HepG2 (cell line): Measurements from ENCODE around the gene ANKAR. TPM values are rescaled to one million over a fixed set of nuclear protein-coding genes. Genes with fewer than 3 reads are reported as not detected.

Source experiments
- polyA plus RNA-seq, 8 experiments: library from polyadenylated mRNA; depleted of rRNA in 3 of 8; stranded (reverse) in 7 of 8; unstranded in 1 of 8; fragments of >200 nt; fragmentation: Illumina TruSeq in 4 of 8; extraction: Trizol in 4 of 8; gene quantifications; 2 replicates each; pipeline versions ENCODE4 v1.2.1 to v1.2.3, GENCODE V29; 2011 to 2016; ENCODE audit warnings: low read depth in 4 of 8, missing spikeins in 1 of 8, mixed read lengths in 1 of 8; ENCODE audit not compliant: insufficient read depth in 1 of 8
- total RNA-seq, 5 experiments: library from RNA; depleted of rRNA; stranded (reverse); fragments of >200 nt; fragmentation: Illumina TruSeq; extraction: Trizol; gene quantifications; 2 replicates each; pipeline ENCODE4 v1.2.3, GENCODE V29; 2016; ENCODE audit warnings: low read depth in 1 of 5

Gene ANKAR
- total and polyA plus RNA-seq, 2 of the 13 experiments (the other 11 are each of a cell fraction or from before 2014, with no cell fraction given): 3.6 to 5.0 TPM

Other genes starting within 250 kb of the ANKAR start
- 74.1 and 106 TPM in 2 replicates for gene WDR75, start 233.2 kb upstream of the ANKAR start, total RNA-seq (2016; rRNA removed; fragmentation: Illumina TruSeq; extraction: Trizol)
- gene WDR75, start 233.2 kb upstream of the ANKAR start, polyA plus RNA-seq (2011; rRNA removed): 54.5 and 63.0 TPM in 2 replicates
- 10.6 and 19.2 TPM in 2 replicates for gene SLC40A1, start 93.9 kb upstream of the ANKAR start, total RNA-seq (2016; rRNA removed; fragmentation: Illumina TruSeq; extraction: Trizol)
- 21.4 and 24.9 TPM in 2 replicates for gene SLC40A1, start 93.9 kb upstream of the ANKAR start, polyA plus RNA-seq (2011; rRNA removed)
- gene ASNSD1, start 13.2 kb upstream of the ANKAR start, total RNA-seq (2016; rRNA removed; fragmentation: Illumina TruSeq; extraction: Trizol): 96.6 and 166 TPM in 2 replicates
- 26.9 and 35.1 TPM in 2 replicates for gene ASNSD1, start 13.2 kb upstream of the ANKAR start, polyA plus RNA-seq (2011; rRNA removed)
- gene OSGEPL1, start 88.1 kb downstream of the ANKAR start, total RNA-seq (2016; rRNA removed; fragmentation: Illumina TruSeq; extraction: Trizol): 10.2 and 11.1 TPM in 2 replicates
- 9.2 and 10.8 TPM in 2 replicates for gene OSGEPL1, start 88.1 kb downstream of the ANKAR start, polyA plus RNA-seq (2011; rRNA removed)
- 29.5 and 67.5 TPM in 2 replicates for gene ORMDL1, start 109.7 kb downstream of the ANKAR start, total RNA-seq (2016; rRNA removed; fragmentation: Illumina TruSeq; extraction: Trizol)
- gene ORMDL1, start 109.7 kb downstream of the ANKAR start, polyA plus RNA-seq (2011; rRNA removed): 160 and 166 TPM in 2 replicates
- 39.0 and 39.9 TPM in 2 replicates for gene PMS1, start 109.8 kb downstream of the ANKAR start, total RNA-seq (2016; rRNA removed; fragmentation: Illumina TruSeq; extraction: Trizol)
- gene PMS1, start 109.8 kb downstream of the ANKAR start, polyA plus RNA-seq (2011; rRNA removed): 14.5 and 14.6 TPM in 2 replicates